HG02852 (cell line): ENCODE data around the gene VPS18.
A peak's percentile ranks its signal among the peaks of the same experiment; 100 is the strongest.

ENCODE experiments used
- ATAC-seq: cut with Tn5 transposase; IDR thresholded peaks from one replicate; pipeline ENCODE4 v1.9.1; 2021; ENCODE audit warnings: mild to moderate bottlenecking, moderate library complexity; ENCODE audit not compliant: unreplicated experiment

Gene VPS18

GRCh38 chr15:40870716-40871115 is 23.5 kb upstream of the VPS18 start:
- no peak for ATAC-seq

GRCh38 chr15:40871749-40872617 is 22.3 kb upstream of the VPS18 start:
- no peak for ATAC-seq

- no peak for ATAC-seq
These were observed 21.2 kb upstream of the VPS18 start for GRCh38 chr15:40872791-40873693.

GRCh38 chr15:40873694-40874561 is 20.3 kb upstream of the VPS18 start, which contains the start of gene RHOV:
Gene RHOV, minus strand, starts transcription at chr15:40874234. Its CDS starts 95 bp downstream, at chr15:40874139.
- ATAC-seq = peak; percentile 60

GRCh38 chr15:40875991-40876730 is 18.1 kb upstream of the VPS18 start:
- no peak for ATAC-seq

GRCh38 chr15:40877694-40878093 is 16.6 kb upstream of the VPS18 start:
- ATAC-seq = no peak

GRCh38 chr15:40878785-40879184 is 15.5 kb upstream of the VPS18 start:
- peak; percentile 53 for ATAC-seq

- no peak for ATAC-seq
These were observed 14.6 kb upstream of the VPS18 start for GRCh38 chr15:40879609-40880008.

- no peak for ATAC-seq
These were observed 12.9 kb upstream of the VPS18 start for GRCh38 chr15:40881351-40881750.

GRCh38 chr15:40886586-40886985 is 7.7 kb upstream of the VPS18 start:
- no peak for ATAC-seq

- ATAC-seq = no peak
These were observed 5.1 kb upstream of the VPS18 start for GRCh38 chr15:40889112-40889511.

GRCh38 chr15:40891138-40891537 is 3.1 kb upstream of the VPS18 start:
- no peak for ATAC-seq

GRCh38 chr15:40891810-40892446 is 2.3 kb upstream of the VPS18 start:
- no peak for ATAC-seq

GRCh38 chr15:40892447-40893012 is 1.7 kb upstream of the VPS18 start:
- no peak for ATAC-seq

- no peak for ATAC-seq
These were observed 1.1 kb upstream of the VPS18 start for GRCh38 chr15:40893019-40893670.

GRCh38 chr15:40894681-40895448 is 615 bp downstream of the VPS18 start:
- peak; percentile 40 for ATAC-seq

GRCh38 chr15:40899536-40900207 is 5.4 kb downstream of the VPS18 start:
- no peak for ATAC-seq
